ENCODE measurements around the gene ADCY9.
"Not testable (repeated sequence)": the region's sequence is repeated elsewhere in the genome, so short reads cannot be mapped to it uniquely, and the experiment has no call there.

DNA sequence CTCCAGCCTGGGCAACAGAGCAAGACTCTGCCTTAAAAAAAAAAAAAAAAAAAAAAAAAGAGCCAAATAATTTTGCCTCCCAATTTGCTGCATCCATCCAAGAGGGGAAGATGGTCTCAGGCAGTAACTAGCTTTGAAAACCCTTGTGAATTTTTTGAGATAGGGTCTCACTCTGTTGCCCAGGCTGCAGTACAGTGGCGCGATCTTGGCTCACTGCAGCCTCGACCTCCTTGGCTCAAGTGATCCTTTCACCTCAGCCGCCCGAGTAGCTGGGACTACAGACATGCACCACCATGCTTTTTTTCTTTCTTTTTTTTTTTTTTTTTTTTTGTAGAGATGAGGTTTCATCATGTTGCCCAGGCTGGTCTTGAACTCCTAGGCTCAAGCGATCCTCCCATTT is 70.7 kb downstream of the ADCY9 start:
- not testable (repeated sequence) for TF ChIP-seq CTCF, POLR2A (IDR thresholded peaks at IDR 0.05)
